RPMI8226 (cell line): Measurements from ENCODE around the gene C6orf89.

Experiments used
- DNase-seq: peaks from one replicate; pipeline ENCODE4 v3.0.0-alpha.2; 2015

The C6orf89 gene

DNA sequence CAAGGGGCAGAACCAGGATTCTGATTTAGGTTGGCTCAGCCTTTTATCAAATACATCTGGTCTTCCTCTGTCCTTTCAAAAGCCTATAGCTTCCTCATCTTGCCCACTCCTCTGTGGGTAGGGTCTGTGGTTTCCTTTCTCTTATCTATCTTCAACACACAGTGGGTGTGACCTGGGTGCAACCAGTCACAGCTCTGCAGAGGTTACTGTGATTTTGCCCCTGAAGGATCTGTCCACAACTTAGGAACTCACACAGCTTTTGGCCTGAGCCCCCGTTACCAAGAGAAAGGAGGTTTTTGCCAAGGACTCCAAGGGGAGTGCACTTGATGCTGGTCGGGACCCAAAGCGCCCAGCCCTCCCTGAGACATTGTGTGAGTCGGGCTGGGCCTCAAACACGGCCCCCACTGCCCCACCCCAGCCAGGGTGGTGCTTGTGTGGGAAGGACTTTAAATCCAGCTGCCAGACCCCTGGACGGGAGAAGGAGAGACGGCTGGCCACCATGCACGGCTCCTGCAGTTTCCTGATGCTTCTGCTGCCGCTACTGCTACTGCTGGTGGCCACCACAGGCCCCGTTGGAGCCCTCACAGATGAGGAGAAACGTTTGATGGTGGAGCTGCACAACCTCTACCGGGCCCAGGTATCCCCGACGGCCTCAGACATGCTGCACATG is 68.6 kb downstream of the C6orf89 start, which contains the start of gene PI16:
Gene PI16, plus strand, starts transcription at position 477 of the 670 bp plus-strand sequence. Its CDS starts 23 bp downstream, at position 500.
- no peak for DNase-seq

DNA sequence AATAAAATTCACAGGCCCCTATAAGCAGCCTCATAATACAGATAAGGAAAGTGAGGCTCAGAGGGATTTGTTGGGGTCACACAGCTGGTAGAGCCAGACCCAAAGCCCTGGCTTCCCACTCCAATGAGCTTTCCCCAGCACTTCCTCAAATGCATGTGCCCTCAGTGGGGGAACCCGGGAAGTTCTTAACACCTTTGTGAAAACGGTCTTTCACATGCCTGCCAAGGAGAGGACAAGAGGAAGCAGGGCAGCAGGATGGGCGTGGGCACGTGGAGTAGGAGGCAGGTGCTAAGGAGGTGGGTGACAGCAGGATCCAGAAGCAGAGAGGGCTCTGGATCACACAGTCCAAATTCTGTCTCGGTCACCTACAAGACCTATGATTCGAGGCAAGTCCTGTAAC is 69.4 kb downstream of the C6orf89 start:
- DNase-seq, result no peak

DNA sequence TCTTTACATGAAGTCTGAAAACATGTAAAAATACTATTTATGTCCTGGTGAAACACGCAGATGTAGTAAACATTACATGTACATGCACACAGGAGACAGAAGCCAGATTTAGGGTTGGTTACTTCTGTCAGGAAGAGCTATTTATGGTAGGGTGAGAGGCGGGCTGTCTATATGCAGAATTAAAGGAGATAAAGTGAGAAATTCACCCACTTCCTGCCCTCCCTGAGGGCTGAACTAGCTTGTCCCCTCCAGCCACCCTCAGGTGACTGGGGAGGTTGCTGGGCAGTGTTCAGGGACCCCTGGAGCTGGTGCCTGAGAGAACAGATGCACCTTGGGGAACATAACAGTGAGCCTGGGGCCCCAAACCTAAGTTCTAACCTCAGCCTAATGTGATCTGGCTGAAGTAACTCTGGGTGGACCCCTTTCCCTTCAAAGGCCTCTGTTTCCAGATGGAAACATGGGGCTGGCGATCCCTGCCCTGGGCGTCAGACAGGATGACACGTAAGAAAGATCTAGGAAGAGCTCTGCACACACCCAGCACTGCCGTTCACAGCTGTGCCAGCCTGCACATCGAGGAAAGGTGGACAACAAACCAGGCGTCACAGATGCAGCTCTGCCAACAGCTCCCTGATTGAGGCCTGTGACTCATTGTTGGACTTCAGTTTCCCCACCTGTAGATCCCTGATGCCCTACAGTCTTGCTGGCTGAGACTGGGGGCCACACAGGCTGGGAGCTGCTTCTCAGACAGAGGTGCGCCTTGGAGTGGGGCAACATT is 70.1 kb downstream of the C6orf89 start:
- DNase-seq, result no peak

DNA sequence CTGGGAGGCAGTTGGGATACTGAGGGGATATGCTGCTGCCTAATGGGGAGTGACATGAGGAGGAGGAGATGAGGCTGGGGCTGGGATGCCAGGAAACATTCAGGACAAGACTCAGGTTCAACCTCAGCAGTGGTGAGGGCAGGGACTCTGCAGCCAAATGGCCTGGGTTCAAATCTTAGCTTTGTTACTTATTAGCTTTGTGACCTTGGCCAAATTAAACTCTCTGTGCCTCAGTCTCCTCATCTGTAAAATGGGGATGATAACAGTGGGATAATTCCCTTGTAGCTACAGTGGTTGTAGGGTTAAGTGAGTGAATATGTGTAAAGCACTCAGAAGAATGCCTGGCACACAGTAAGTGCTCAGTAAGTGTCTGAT is 70.7 kb downstream of the C6orf89 start:
- no peak for DNase-seq

DNA sequence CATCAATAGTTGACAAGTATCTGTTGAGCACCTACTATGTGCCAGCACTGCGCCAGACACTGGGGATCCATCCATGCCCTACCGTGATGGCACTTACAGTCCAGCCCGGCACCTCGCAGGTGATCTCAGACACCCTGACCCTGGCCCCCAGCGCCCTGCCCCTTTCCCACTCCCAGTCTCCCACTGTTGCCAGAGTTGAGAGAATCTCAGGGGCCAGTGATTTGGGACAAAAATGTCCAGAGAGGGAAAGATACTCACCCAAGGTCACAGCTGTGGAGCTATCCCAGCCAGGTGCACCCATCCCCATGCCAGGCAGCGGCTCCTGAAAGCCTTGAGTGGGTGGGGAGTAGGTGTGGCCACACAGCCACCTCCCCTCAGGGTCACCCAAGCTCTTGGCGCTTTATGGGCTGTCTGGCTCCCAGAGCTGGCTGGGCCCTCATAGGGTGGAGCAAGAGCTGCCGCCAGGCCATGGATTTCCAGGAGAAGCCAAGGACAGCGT is 72.1 kb downstream of the C6orf89 start:
- no peak for DNase-seq

DNA sequence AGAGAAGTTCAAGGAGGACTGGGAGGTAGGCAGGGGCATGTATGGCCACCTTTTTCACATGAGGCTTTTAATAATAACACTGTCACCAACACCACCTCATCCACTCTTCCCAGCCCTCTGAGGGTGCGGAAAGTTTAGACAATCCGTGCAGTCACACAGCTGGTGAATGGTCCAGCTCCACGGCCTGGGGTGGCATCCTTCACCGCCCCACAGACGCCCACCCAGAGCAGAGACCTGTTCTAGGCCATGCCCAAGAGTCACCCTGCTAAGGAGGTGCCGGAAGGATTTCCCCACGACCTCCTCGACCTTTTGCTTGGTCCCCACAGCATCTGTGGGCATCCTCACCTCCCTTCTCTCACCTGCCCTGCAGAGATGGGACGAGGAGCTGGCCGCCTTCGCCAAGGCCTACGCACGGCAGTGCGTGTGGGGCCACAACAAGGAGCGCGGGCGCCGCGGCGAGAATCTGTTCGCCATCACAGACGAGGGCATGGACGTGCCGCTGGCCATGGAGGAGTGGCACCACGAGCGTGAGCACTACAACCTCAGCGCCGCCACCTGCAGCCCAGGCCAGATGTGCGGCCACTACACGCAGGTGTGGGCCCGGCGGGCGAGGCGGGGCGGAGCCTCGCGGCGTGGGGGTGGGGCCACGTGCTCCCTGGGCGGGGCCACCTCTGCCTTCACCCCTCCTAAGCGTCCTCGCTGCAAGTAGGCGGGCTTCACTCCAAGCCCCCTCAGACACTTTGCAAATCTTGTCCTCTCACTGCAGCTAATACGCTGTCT is 73.2 kb downstream of the C6orf89 start:
- DNase-seq, result no peak

DNA sequence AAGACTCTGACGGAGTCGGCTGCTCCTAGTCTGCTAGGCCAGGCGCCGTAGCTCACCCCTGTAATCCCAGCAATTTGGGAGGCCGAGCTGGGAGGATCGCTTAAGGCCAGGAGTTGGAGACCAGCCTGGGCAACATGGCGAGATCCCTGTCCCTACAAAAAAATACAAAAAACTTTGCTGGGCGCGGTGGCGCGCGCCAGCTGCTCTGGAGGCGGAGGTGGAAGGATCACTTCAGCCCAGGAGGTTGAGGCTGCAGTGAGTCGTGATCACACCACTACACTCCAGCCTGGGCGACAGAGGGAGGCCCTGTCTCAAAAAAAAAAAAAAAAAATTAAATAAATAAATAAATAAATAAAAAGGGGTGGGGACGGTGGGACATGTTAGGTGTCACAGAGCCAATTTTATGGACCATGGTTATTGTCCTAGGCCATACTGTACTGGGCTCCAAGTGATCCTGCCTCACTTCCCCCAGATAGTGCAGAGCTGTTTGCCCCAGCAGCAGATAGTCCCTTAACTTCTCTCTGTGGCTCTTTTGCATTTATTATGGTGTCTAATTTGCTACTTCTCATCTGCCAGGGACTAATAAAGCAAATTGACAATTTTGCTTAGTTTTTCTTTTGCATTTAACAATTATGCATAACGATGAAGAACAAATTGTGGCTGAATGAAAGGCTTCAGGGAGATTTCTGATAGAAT is 74.0 kb downstream of the C6orf89 start:
- no peak for DNase-seq

DNA sequence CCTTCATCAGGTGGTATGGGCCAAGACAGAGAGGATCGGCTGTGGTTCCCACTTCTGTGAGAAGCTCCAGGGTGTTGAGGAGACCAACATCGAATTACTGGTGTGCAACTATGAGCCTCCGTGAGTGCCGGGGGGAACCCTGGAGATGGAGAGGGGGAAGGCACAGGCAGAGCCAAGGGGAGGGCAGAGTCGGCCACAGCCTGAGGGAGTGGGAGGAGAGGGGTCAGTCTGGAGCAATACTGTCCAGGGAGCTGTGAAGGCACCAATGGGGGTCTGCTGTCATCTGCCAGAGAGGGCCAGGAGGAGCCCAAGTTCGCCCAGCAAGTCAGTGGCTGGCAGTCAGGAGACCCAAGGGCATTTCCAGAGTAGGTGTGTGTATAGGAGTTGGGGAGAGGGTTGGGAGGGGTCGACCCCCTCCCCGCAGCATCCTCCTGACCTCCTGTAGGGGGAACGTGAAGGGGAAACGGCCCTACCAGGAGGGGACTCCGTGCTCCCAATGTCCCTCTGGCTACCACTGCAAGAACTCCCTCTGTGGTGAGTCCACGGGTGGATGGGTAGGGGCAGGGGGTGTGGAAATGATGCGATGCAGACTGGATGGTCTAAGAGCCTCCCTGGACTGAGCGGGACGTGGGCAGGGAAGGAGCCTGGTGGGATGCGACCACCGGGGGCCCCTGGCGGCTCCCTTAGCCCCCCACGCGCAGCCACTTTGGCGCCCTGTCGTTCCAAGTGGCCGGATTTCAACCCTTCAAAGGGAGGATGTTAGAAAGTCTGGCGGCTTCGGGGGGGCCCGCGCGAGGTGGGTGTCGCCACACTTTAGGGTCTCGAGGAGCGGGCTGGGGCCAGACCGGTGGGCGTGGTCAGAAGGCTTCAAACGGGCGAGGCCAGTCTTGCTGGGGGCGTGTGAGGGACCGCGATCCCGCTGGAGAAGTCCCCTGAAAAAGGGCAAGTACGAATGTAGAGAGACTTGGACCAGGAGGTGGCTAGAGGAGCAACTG is 76.0 kb downstream of the C6orf89 start:
- DNase-seq, result no peak

DNA sequence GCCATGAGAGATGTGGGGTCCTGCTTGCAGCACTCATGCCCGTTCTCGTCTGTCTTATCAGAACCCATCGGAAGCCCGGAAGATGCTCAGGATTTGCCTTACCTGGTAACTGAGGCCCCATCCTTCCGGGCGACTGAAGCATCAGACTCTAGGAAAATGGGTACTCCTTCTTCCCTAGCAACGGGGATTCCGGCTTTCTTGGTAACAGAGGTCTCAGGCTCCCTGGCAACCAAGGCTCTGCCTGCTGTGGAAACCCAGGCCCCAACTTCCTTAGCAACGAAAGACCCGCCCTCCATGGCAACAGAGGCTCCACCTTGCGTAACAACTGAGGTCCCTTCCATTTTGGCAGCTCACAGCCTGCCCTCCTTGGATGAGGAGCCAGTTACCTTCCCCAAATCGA is 77.1 kb downstream of the C6orf89 start:
- peak; percentile 38 for DNase-seq

DNA sequence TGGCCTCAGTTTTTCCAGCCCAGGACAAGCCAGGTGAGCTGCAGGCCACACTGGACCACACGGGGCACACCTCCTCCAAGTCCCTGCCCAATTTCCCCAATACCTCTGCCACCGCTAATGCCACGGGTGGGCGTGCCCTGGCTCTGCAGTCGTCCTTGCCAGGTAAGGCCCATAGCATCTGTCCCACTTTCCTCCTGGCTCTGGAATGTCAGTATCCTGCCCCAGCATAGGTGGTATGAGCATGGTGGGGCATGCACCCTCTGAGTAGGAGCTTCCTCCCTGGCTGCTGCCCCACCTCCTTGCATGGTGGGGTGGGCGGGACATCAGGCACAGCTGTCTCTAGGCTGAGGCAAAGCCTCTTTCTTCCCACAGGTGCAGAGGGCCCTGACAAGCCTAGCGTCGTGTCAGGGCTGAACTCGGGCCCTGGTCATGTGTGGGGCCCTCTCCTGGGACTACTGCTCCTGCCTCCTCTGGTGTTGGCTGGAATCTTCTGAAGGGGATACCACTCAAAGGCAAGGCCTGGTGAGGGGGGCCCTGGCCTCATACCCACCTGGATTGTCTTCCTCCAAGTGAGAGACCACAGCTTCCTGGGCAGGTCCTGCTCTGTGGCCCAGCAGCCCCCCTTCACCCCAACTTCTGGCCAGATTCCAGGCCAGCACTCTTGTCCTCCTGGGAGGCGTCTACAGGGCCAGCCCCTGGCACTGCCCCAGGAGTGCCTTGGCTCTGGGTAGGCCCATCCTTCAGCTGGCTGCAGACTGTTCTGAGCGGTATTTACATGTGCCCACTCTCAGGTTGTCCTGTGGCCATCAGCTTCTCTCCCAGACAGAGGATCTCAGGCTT is 77.9 kb downstream of the C6orf89 start:
- DNase-seq, result peak; percentile 94

DNA sequence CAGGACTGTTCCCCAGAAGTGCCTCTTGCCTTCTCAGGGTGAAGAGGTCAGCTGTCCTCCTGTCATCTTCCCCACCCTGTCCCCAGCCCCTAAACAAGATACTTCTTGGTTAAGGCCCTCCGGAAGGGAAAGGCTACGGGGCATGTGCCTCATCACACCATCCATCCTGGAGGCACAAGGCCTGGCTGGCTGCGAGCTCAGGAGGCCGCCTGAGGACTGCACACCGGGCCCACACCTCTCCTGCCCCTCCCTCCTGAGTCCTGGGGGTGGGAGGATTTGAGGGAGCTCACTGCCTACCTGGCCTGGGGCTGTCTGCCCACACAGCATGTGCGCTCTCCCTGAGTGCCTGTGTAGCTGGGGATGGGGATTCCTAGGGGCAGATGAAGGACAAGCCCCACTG is 78.6 kb downstream of the C6orf89 start:
- DNase-seq, result no peak

DNA sequence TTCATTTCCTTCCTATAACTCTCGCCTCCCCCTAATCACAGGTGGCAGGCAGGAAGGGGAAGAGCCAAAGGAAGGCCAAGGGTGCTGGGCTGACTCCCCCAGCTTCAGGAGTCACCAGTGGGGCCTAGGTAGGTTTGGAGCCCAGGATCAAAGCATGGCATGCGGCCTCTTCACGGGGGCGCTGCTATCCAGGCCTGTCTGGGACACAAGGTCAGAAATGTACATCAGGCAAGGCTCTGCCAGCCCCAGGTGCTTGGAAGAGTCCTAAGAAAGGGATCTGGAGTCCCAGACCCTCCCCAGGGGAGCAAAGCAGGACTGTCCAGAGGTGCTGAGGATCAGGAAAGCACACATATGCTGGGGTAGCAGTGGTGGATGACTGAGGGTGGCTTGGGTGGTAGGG is 79.2 kb downstream of the C6orf89 start:
- no peak for DNase-seq

DNA sequence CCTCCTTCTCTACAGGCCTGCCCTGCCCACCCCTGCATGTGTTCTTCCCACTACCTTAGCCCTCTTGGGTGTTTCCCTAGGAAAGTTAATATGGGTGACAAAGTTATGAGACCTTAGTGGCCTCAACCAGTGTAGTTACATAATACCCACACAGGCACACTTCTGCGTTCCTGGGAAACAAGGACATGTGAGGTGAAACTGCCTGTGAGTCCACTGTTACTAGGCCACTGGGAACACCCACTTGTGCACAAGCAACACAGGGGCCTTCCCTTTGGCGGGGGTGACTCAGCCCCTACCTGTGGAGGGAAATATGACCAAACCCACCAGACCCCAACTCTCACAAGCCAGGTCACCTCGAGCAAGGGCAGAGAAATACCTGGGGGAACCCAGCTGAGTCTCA is 81.5 kb downstream of the C6orf89 start:
- DNase-seq, result no peak

DNA sequence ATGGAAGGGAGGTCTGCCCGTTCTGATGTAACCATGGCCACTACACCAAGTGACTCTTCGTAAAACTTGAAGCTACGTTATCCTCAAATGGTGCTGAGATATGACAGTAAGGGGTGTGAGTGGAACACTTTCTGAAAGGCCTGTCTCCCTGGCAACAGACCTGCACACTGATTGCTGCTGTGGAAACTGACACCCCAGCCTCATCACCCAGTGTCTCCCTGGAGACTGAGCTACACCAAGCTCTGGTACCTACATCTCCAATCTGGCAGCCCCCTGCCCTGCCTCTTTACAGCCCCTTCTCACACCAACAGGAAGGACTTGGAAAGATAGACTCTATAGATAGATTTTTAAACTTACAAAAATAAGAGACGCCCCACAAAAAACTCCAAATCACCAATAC is 82.0 kb downstream of the C6orf89 start:
- no peak for DNase-seq

DNA sequence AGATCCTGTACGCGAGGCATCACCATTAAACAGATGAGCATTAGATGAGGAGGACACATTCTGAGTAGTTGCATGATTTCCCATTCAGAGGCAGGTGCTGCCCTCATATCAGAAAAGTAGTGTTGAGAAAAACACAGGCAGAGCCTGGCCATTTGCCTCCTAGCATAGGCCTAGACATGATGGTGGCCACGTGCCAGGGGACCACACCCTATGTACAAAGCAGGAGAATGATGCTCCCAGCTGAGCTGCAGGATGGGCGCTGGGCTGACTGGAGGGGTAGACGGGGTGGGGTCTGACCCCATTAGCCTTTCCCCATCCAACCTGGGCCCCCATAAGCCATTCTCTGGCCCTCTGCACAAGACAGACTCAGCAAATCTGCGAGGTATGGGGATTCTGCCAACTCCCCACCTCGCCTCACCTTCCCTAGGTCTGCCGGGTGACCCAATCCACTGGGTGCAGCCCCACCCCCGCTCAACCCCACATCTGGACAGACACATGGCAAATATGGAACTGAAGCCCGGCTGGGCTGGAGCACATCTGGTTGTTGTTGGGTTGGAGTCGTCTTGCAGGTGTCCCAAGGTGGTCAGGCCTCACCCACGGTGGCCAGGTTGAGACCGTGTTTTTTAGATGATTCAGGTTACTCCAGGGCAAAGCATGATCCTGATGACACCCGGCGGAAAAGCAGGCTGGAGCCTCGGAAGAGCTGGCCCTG is 82.7 kb downstream of the C6orf89 start:
- DNase-seq, result no peak

DNA sequence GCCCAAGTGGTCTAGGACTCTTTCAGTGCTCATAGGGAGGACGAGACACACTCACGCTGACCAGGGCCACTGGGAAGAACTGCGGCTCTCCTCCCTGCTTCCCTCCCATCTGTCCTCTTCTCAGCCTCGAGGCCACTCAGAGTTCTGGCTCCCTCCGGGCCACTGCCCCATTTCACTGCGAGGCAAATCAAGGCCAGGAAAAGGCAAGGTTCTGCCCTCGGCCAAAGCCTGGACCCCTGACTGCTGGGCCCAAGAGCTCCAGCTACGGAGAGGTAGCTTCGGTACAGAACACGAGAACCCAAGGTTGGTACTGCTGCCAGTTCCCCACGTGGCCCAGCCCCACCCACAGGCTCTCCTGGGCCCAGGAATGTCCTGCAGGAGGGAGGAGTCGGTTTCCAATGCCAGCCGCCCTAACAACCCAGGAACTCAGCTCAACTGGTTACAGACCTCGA is 83.5 kb downstream of the C6orf89 start:
- no peak for DNase-seq

DNA sequence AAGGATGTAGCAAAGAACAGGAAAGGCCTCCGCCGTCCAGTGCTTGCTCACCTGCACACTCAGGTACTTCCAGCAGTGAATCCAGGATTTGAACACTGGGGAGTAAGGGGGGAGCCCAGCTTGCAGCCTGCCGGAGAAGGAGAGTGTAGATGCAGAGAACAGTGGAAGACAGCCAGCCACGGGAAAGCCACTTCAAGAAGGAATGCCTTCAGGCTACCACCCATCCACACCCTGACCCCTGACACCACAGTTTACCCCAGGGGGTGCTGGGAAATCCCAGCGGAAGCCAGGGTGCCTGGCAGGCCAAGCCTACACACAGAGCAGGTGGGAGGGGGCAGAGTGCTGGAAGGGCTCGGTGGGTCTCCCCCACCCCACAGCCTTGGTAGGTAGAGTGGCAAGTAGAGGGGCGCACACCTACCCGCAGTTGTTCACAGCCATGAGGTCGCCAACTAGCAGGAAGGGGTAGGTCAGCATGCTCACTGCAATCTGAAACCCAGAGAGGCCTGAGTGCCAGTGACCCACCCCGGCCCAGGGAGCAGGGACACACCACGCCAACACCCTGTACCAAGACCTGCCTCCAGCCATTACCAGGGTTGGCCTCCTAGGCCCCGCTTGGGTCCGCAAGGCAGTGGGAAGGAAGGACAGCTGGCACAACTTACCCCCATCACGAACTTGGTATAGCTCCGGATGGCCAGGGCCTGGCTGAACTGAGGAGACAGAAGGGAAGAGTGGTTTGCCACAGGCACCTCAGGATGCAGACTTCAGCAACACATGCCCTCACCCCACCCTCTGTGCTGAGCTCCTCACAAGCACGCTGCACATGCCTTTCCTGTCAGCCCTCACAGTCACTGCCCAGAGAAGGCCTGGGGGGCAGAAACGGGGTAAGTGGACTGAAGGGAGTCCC is 84.5 kb downstream of the C6orf89 start:
- no peak for DNase-seq

DNA sequence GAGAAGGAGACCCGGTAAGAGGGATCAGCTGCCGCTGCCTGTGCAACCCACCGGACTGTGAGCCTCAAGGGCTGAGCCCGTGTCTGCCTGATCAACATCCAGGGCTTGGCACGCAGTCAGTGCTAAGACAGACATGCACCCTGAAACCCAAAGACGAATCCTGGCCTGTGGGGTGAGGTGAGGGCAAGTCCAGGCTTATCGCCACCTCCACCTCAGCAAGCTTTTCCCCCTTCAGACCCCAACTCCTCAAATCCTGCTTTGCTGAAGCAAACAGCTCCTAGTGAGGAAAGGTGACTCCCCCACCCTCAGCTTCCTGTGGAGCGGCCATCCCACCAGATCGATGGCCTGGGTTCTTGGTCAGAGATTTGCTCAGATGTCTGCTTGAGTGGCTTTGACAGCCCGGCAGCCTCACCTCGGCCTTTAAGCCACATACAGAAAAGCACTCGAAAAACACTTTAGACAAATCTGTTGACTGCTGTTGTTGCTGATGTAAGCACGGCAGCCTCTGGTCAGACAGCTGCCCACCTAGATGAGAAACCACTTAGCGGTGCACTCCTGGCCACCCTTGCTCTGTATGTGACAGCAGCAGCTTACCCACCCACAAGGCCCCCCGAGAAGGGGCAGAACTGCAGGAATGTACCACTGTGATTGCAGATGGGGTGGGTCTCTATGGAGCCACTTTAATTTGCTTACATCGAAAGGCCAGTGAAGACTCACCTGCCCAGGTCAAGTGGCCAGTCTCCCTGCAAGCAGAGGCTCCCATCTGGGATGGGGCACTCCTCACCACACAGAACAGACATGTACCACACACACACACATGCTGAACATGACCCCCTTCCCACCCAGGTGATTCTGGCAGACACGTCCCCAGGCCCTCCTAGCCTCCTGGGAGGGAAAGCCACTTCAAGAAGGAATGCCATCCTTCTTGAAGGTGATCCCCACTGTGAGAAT is 85.4 kb downstream of the C6orf89 start:
- DNase-seq, result no peak
